HG02623 (cell line): Measurements from ENCODE around the gene SHB.
A peak's percentile ranks its signal among the peaks of the same experiment; 100 is the strongest.

Experiments
- ATAC-seq: cut with Tn5 transposase; IDR thresholded peaks from one replicate; pipeline ENCODE4 v1.9.1; 2021; ENCODE audit warnings: moderate library complexity; ENCODE audit not compliant: unreplicated experiment

The SHB gene

DNA sequence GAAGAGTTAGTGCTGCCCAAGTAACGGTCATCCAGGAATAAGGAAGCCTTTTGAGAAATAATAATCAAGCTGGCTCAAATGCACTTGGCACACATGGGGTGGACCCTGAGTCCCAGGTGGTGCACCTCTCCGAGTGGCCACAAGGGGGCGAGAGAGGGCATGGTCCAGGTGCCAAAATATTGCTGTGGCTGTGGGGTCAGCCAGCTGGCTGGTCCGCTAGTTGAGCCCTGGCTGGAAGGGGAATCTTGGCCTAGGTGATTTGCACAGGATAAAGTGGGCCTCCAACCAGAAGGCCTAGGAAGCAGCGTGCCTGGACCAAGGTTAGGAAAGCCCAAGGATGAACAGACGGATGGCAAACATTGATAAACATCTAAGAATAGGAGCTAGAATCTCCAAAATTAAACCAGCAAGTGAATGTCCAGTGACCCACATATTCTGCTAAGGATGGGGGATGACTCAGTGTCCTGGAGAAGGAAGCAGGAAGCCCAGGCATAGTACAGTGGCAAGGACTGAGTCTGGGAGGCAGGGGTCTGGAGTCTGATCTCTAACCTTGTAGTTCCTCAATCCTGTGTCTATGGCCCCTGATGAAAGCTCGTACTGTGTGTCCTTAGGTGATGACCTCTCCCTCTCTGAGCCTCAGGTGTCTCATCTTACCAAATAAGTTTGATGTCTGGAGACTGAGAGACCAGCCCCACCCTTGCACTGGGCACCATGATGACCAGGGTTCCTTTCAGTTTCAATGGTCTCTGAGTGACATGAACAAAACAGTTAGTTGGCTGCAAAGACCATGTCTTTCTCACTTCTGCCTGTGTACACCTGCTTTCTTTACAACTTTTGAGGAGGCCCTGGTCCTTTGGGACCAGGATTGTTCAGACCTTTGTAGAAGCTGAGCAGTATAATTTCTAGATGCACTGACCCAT, 19.2 kb upstream of the SHB start:
- no peak for ATAC-seq

DNA sequence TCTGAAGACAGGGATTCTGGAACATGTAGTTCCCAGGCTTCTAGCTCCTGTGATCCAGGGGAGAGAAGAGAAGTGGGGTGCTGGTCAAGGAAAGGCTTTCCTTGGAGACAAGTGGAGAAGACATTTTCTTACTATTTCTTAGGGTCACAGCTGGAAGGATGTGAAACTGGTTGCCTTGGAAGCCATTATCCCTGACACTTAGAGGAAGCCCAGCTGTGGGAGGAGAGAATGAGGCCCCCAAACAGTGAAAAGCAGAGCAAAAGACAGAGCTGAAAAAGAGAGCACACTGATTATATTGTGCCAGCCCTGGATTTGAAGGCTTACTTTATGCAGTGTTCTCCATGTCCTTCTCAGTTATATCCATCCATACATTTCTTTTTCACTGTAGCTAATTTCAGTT, 17.5 kb upstream of the SHB start:
- ATAC-seq: no peak

DNA sequence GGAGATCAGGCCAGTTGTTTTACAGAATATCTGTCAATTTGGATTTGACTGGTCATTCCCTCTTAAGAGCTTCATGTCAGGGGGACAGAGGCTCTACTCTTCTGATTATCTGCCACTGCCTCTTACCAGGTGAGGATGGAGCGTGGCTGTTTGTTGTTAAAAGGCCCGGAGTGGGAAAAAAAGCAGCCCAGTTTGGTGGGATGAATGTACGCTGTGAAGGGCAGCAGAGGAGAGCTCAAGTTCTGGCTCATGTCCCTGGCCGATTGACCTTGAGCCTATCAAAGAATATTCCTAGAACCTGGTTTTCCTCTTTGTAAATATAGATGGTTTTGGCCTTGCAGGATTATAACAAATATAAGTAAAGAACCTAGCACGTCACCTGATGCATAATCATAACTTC, 16.3 kb upstream of the SHB start:
- no peak for ATAC-seq

DNA sequence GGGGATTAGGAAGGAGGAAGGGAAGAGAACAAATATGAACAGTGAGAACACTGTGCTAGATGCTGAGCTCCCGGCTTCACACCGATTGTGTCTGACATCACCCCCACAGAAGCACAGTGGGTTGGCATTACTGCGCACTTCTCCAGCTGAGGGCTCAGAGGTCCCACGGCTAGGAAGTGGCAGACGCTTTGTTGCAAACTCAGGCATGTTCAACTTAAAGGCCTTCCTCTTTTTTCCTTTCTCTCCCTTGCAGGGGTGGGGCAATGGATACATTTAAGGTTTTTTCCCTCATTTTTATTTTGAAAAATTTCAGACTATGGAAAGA, 15.5 kb upstream of the SHB start:
- ATAC-seq: no peak

DNA sequence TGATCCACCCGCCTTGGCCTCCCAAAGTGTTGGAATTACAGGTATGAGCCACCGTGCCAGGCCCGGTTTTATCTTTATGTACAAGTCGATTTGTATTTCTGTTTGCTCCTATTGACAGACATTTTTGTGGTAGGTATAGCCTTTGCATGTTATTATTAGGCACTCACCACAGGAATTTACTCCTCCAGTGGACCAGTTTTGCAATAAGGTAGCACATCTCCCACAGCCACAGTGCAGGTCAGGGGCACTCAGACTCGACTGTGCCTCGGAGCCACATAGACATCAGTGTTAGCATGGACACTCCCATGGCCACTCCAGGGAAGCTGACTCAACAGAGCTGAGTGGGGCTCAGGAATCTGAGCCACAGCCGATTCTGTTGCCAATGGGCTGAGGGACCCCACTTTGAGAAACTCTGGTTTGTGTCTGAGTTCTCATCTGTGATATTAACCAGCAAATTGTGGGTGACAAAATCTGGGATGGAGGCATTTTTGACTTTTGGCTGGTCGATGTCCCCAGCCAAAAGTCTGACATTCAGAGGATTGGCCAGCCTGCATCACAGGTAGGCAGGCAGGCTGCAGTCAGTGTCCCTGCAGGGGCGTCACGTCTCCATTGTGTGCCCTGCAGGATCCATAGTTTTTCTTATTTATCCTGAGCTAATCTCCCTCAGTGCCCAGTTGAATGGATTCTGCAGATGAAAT, 15.0 kb upstream of the SHB start:
- ATAC-seq: no peak

DNA sequence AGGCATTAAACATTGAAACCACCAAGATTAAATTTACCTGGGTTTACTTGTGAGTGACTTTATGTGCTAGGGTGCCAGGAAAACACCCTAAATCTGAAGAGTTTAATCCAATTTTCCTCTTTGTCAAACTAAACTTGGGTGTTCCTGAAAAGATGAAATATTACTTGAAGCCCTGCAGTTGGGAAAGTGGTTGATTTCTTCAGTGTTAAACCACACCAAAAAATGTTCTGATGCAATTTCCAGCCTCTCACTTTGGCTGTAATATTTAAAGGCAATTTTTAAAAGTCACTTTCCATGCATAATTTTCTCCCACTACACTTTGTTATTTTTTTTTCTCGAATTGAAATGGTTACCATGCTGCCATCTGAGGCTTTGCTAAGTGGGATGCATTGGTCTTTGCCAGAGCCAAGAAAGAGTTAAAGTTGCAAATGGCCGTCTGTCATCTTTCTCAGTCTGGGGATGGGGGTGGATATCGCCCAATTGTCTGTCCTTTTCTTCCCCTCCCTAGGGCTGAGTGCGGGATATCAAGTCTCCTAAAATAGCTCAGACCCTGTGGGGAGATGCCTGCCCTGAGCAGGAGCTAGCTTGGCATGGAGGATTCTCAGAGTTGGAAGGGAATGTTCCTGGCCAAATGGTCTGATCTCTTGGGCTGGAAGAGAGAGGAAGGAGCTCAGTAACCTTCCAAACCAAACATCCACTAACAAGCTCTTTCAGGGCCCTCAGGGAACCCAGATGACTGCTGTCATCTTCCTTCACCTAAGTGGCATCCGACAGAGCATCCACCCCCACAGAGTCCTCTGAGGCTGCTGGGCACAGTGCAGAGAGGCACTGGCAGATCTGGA, 13.6 kb upstream of the SHB start:
- no peak for ATAC-seq

DNA sequence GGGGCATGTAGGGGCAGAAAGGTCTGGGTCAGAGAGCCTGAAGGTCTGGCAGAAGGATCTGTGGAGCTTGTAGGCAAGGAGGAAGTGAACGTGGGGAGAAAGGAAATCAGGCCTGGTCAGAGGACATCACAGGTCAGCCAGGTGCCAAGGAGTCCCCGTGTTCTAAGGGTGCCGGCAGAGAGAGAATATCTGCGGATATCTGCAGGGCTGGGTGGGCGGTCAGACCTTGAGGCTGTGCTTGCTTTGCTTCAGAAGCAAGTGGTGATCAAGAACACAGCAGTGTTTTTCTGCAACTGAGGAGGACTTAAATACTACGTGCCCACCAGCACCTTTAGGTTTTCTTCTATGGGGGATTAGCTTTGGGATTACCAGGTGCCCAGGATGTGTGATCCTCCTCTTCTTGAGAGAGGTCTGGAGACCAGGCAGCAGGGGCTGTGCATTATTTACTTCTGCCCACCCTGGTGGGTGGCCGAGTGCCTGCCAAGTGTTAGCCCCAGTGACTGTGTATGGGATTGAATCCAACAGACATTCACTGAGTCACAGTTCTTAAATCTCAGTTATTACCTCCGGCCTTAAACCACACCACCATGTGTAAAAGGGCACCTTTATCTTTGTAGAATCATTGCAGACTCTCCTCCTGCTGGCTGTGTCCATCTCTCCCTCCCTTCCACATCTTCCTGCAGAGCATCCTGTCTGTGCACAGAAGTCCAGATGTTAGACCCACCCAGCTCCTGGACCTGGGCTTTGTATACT, 12.5 kb upstream of the SHB start:
- ATAC-seq: no peak

DNA sequence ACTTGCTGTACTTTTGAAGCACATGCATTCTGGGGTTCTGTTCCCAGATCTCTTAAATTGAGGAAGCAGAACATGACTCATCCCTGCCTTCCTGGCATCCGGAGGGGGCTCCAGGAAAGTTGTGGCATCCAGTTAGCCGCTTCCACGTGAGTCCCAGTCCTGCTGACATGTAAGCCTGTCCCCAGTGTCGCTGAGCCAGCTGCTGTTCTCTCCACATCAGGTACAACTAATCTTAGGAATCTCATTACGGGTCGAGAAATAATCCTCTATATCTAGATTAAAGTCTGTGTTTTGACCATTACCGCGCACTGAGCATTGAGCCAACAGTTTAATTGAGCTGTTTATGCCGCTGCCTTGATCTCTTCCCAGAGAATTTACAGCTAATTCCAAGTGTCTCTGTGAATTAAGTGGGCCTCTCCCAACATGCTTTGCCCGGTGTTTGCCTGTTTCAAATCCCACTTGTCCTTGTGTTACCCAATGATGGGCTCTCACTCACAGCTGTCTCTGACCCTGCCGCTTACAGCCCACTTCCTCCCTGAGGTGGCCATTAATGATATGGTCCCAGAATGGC, 10.5 kb upstream of the SHB start:
- no peak for ATAC-seq

DNA sequence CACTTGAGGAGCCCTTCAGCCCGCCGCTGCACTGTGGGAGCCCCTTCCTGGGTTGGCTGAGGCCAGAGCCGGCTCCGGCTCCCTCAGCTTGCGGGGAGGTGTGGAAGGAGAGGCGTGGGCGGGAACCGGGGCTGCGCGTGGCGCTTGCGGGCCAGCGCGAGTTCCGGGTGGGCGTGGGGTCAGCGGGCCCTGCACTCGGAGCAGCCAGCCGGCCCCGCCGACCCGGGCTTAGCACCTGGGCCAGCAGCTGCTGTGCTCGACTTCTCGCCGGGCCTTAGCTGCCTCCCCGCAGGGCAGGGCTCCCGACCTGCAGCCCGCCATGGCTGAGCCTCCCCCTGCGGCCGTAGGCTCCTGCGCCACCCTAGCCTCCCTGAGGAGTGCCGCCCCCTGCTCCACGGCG, 6.2 kb upstream of the SHB start:
- no peak for ATAC-seq

DNA sequence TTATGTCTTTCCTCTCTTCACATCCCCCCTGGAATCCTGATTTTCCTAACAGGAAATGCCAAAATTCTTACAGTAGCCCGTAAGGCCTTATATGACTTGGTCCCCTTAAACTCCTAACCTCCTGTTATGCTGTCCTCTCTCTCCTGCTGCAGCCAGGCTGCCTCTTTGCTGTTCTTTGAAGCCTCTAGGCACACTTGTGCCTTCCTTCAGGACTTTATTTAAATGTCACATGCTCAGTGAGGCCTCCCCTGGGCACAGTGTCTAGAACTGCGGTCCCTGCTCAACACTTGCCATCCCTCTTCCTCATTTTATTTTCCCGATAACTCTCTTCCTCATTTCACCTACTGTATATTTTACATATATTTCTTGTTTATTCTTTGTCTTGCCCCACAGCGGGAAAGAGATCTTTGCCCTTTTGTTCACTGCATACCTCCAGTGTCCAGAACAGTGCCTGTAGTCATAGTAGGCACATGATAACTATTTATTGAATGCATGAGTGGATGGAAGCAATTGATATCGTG, 5.5 kb upstream of the SHB start:
- ATAC-seq: no peak

DNA sequence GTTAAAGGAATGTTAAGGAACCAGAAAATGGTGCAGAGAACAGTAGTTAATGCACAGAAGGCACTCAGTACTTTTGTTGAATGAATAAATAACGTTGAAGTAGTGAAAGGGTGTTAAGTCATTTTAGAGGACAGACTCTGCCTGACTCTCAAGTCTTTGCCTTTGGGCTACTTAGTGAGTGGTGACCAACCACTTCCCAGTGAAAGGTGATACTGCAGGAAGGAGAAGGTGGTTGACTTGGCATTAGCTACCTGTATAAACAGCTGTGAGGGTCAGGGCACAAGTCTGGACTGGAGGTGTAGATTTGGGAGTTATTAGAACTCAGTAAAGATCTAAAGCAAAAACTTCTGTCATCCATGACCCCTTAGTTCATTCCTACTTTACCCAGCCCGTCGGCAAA, 4.9 kb upstream of the SHB start:
- no peak for ATAC-seq

DNA sequence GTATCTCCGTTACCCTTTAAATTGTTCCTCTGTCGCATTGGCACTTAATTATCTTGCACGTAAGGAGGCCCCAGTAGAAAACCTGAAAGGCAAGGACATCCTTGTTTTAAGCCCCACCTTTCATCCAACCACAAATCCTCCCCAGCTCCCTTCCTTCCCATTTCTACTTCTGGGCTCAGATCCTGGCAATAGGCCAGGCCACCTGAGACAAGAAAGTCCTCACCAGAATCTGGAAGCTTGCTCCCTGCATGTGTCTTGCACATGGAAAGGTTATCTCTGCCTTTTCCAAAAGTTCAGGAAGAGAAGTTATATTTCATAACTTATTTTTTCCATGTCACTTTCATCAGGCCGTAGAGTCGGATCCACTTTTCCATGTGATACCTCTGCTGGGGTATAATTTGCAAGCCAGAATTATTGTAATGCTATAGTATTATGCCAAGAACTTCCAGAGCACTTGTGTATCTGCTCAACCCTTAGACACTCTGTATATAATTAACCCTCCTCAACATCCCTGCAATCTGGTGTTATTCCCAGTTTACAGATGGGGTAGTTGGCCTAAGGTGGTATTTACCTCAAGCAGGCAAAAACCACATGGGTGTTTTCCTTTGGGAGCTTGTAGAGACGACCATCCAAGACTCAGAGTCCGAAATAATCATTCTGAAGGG, 2.6 kb upstream of the SHB start:
- no peak for ATAC-seq

DNA sequence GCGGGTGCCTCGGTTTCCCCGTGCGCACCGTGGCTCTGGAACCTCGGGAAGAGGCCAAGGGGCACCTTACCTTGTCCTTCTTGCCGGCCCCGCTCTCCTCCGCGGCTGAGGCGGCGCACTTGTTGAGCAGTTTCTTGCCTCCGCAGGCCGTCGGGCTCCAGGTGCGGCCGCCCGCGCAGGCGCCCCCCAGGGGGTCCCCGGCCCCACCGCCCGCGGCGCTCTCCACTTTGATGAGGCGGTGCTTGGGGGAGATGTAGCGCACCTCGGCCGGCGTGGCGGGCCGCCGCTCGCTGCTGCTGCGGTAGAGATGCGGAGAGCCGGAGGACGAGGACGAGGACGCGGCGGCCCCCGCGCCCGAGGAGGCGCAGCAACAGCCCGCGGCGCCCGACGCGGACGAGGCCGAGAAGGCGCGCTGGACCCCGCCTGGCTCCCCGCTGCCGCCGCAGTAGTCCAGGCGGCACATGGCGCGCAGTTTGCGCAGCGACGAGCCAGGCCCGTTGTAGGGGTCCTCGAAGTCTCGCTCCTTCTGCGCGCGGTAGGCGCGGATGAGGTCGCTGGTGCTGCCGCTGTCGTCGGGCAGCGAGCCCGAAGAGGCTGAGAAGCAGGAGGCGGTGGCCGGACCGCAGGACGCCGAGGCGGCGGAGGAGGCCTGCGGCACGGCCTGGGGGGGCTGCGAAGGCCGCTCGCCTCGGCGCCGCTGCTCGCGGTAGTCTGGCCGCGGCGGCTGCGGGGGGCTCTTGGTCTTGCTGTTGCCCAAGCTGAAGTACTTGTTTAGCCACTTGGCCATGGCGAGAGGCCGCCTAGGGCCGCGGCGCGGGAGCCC, 957 bp downstream of the SHB start:
- ATAC-seq: no peak

DNA sequence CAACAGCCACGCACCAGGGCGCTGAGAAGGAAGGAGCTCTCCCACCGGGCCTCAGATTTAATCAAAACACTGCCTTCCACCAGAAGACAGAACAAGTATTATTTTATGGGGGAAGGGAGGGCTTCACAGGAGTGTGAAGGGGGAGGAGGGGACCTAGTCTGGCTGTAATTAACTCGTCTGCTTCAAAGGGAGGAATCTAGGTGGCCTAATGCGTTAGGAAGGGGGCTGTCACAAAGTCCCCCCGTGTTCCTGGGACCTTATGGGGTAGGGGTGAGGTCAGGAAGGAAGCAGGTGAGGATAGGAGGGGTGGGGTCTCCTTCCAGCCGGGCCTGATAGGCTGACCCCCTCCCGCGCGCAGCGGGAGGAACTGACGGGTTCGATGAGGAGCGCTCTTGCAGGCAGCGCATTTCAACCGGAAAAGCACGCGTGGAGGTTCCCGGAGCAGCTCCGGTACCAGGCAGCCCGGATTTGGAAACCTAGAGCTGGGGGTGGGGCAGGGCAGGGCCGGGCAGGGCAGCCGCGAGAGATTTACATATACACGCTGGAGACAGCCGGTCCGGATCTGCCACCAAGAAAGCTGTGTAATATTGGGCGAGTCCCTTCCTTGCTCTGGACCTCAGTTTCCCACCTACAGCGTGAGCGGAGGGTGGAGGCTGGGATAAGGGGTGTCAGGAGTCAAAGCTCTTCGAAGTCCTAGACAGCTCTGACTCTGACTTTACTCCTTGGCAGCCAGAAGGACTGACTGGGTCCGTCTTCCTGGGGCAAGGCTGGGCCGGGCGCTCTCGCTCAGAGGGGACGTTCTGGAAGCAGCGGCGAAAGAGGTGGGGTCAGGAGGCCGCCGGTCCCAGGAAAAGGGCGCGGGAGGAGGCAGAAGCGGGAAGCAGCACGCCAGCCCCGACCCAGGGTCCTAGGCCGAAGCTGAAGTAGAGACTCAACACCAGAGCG, 1.8 kb downstream of the SHB start:
- ATAC-seq: no peak

DNA sequence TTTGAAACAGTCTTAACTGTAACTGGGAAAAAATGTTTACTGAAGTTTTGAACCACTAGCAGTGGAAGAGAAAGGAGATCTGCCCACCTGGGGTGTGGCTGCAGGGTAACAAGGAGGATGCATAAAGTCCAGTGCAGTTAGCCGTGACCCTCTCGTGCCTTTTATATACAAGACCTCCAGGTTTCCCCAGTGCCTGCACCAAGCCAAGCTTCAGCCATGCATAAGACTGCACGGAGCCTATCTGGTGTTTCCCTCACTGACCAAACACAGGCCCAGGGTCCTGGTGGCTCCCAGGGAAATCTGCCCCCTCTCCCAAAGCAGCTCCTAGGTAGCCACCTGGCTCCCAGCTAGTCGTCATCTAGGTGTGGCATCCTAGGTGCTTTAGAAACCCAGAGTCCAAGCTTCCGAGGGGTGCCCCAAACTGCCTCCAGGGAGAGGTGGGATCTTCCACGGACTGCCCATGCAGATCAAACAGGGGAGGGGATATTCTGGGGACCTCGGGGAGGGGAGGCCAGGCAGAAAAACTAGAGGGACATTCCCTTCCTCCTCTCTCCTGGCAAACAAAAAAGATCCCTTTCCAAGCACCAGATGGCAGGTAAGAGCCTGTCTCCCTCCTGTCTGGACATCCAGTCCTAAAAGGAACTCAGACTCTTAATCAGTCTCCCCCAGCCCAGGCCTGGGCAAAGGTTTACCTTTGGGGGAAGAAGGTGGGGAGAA, 2.7 kb downstream of the SHB start:
- ATAC-seq: no peak

DNA sequence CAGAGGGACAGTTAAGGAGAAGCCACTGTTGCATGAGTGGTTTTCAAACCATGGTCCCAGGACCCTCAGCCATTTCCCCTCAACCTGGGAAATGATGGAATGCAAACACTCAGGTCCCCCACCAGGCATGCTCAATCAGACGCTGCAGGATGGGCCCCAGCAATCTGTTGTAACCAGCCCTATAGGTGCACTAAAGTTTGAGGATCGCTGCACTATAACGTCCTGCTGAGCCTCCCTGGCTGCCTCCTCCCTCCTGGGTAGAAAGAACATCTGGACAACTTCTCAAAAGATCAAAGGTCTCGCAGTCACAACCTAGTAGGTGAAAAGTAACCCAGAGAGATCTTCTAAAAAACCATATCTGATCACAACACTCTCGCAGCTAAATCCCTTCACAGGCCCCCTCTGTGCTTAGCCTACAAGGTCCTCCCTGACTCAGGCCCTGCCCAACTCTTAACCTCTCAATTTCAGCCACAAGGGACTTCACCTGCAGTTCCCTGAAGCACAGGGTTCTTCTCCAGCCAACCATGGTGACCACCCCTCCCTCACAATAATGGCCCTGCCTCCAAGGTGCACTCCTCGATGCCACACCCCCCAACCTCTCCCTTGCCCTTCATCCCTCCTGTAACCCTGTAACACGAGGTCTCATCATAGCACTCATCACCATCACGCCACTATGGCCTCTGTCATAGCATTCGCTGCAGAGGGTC, 3.5 kb downstream of the SHB start:
- ATAC-seq: peak; percentile 35
